ENCODE measurements around the gene SH3BP2. TPM values are rescaled to one million over a fixed set of nuclear protein-coding genes. Genes with fewer than 3 reads are reported as not detected.
A peak's percentile ranks its signal among the peaks of the same experiment; 100 is the strongest.

Gene SH3BP2
- total and polyA plus RNA-seq, 2 donors = 18.8 to 26.0 TPM

DNA sequence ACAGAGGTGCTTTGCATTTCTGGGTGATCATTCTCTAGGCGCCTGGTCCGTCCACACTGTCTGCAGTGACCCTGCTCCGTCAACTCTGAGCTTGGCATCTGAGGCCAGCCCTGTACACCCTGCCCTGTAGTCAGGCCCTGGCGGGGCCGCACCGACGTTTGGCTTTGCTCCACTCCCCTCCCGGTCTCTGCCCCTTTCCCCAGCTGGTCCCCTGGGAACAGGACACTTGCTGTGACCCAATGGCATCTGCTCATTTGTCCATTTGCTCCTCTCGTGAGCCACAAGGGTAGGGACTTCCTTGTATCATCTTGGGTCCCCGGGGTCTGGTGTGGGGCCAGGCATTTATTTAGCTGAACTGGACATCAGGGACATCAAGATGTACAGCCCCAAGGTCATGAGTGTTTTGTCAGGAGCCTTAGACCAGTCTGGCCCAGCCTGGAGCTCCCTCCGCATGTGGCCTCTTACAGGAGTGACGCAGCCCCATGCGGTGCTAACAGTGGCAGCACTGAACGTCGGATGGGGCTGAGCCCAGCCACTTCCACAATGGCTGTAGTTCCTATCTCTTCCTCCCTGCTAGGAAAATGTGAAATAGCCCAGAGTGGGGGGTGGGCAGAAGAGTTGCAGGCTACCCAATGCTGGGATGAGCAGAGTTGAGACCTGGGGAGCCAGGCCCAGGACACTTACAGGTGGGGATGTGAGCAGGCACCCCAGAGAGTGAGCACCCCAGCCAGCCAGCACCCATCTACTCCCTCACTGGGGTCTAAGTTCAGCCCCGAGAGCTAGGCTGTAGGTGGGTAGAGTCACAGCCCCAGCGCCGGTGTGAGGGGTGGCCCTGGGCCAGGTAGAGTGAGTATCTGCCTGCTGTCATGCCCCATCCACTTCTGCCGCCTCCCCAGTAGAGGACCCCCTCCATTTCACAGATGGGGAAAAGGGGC, 2.0 kb upstream of the SH3BP2 start:
- Histone ChIP-seq H3K27ac (ENCODE audit: low read depth) (no peak overlapping the region), H3K4me1 (ENCODE audit: insufficient read depth) (peaks cover 1% of the 10 kb centered on the region), H3K4me3 (ENCODE audit: low read depth, low read length) (no peak overlapping the region), H3K36me3 (ENCODE audit: insufficient read depth) (no peaks in the 10 kb centered on the region)
- 78% methylated on average over 19 of the region's 19 CpGs for WGBS
- no peak for DNase-seq (ENCODE audit: extremely low spot score)

- no peak for DNase-seq (ENCODE audit: extremely low spot score)
- Histone ChIP-seq H3K36me3 (ENCODE audit: insufficient read depth) (no peaks in the 10 kb centered on the region), H3K4me3 (ENCODE audit: low read depth, low read length) (no peak overlapping the region), H3K4me1 (ENCODE audit: insufficient read depth) (peaks cover 1% of the 10 kb centered on the region), H3K27ac (ENCODE audit: low read depth) (no peak overlapping the region)
- 96% methylated on average over 10 of the region's 10 CpGs for WGBS
These were observed 1.1 kb upstream of the SH3BP2 start for GRCh38 chr4:2791518-2792395.

GRCh38 chr4:2792396-2792710, 532 bp upstream of the SH3BP2 start:
- DNase-seq (ENCODE audit: extremely low spot score) = no peak
- H3K36me3 ChIP-seq (ENCODE audit: insufficient read depth) = no peaks in the 10 kb centered on the region
- H3K4me3 ChIP-seq (ENCODE audit: low read depth, low read length) = no peak overlapping the region
- peaks cover 1% of the 10 kb centered on the region for H3K4me1 ChIP-seq (ENCODE audit: insufficient read depth)
- 80% methylated on average over 8 of the region's 8 CpGs for WGBS
- no peak overlapping the region for H3K27ac ChIP-seq (ENCODE audit: low read depth)

DNA sequence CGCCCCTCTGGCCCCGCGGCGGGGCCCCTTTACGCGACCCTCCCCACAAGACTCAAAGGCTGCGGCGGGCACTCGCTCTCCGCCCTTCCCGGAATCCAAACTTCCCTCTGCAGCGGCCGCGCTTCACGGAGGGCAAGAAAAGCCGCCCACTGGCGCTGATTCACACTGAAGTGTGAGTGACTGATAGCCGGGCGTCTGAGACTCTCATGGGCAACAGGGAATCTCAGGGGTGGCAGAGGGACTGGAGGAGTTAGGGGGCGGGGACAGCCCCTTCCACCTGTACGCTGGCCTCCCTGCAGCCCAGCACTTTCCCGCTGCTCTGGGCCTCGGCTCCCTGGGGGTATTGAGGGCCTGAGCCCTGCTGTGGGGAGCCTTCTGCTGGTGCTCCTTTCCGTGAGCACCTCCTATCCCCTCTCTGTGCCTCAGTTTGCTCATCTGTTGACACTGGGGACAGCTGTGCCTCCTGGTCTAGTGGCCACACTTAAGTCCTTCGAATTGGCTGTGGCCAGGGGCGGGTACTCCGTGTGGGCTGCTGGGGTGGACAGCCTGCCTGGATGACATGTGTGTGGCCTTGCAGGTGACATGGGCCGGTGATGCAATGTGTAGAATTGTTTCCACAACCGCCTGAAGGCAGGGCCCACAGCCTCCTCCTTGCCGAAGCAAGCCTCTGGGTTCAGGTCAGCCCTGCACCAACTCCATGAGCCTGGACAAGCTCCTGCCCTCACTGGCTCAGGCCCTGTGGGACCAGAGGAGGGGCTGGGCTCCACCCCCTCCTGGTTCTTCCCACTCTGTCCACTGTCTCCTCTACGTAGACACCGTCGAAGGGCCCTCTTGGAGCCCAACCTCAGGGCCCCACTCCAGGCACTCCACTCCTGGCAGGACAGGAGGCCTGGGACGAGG, 951 bp downstream of the SH3BP2 start:
- DNase-seq (ENCODE audit: extremely low spot score) = no peak
- Histone ChIP-seq H3K36me3 (ENCODE audit: insufficient read depth) (no peaks in the 10 kb centered on the region), H3K27ac (ENCODE audit: low read depth) (peak overlapping the region; percentile 43), H3K4me1 (ENCODE audit: insufficient read depth) (peaks cover 1% of the 10 kb centered on the region), H3K4me3 (ENCODE audit: low read depth, low read length) (peak overlapping the region; percentile 60)
- WGBS = 24% methylated on average over 34 of the region's 34 CpGs

DNA sequence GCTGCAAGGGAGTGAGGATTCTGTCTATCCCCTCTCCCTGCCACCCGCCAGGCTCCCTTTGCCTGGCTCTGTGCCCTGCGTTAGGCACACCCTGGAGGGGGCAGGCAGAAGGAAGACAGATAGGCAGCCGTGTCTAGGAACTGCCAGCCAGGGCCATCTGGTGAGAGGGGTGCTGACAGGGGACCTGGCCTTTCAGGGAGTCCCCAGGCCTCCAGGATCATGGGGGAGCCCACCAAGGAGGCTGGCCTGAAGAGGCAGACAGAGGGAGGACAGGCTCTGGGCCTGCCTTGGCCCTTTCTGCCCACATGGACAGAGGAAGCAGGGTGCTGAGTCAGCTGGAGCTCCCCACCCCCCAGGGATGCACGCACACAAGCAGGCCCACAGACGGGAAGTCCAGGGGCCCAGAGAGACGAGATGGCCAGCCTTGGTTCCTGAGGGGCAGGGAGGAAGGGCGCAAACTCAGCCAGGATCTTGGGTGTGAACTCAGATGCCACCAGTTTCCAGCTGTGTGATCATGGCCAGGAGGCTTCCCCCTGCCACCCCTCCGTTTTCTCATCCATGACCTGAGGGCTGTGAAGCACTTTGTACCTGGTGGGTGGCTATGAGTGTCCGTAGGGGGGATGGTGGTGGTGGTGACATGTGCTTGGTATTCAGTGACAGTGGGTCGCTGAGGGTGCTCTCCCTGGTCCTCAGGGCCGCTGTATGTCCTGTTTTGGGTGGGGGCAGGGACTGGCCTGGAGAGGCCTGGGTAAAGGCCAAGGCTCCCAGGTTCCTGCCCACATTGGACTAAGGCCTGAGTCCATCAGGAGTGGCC, 1.8 kb downstream of the SH3BP2 start:
- Histone ChIP-seq H3K4me1 (ENCODE audit: insufficient read depth) (peaks cover 1% of the 10 kb centered on the region), H3K36me3 (ENCODE audit: insufficient read depth) (no peaks in the 10 kb centered on the region), H3K4me3 (ENCODE audit: low read depth, low read length) (no peak overlapping the region), H3K27ac (ENCODE audit: low read depth) (peak overlapping the region; percentile 43)
- WGBS = 65% methylated on average over 11 of the region's 11 CpGs
- DNase-seq (ENCODE audit: extremely low spot score) = no peak

- peak overlapping the region; percentile 12 for H3K27ac ChIP-seq (ENCODE audit: low read depth)
- no peak overlapping the region for H3K4me3 ChIP-seq (ENCODE audit: low read depth, low read length)
- WGBS = 86% methylated on average over 17 of the region's 17 CpGs
- H3K36me3 ChIP-seq (ENCODE audit: insufficient read depth) = no peaks in the 10 kb centered on the region
- no peak for DNase-seq (ENCODE audit: extremely low spot score)
- peaks cover 1% of the 10 kb centered on the region for H3K4me1 ChIP-seq (ENCODE audit: insufficient read depth)
These were observed 2.5 kb downstream of the SH3BP2 start for GRCh38 chr4:2795300-2795892.

- peaks cover 1% of the 10 kb centered on the region for H3K4me1 ChIP-seq (ENCODE audit: insufficient read depth)
- no peak for DNase-seq (ENCODE audit: extremely low spot score)
- H3K36me3 ChIP-seq (ENCODE audit: insufficient read depth) = no peaks in the 10 kb centered on the region
- WGBS = 79% methylated on average over 27 of the region's 27 CpGs
- H3K27ac ChIP-seq (ENCODE audit: low read depth) = peak overlapping the region; percentile 85
- H3K4me3 ChIP-seq (ENCODE audit: low read depth, low read length) = no peak overlapping the region
These were observed 3.3 kb downstream of the SH3BP2 start for GRCh38 chr4:2795893-2796848.

GRCh38 chr4:2796849-2797544, 4.1 kb downstream of the SH3BP2 start:
- WGBS = 83% methylated on average over 13 of the region's 13 CpGs
- Histone ChIP-seq H3K4me3 (ENCODE audit: low read depth, low read length) (no peak overlapping the region), H3K27ac (ENCODE audit: low read depth) (peak overlapping the region; percentile 85), H3K36me3 (ENCODE audit: insufficient read depth) (no peaks in the 10 kb centered on the region), H3K4me1 (ENCODE audit: insufficient read depth) (peaks cover 1% of the 10 kb centered on the region)
- no peak for DNase-seq (ENCODE audit: extremely low spot score)

DNA sequence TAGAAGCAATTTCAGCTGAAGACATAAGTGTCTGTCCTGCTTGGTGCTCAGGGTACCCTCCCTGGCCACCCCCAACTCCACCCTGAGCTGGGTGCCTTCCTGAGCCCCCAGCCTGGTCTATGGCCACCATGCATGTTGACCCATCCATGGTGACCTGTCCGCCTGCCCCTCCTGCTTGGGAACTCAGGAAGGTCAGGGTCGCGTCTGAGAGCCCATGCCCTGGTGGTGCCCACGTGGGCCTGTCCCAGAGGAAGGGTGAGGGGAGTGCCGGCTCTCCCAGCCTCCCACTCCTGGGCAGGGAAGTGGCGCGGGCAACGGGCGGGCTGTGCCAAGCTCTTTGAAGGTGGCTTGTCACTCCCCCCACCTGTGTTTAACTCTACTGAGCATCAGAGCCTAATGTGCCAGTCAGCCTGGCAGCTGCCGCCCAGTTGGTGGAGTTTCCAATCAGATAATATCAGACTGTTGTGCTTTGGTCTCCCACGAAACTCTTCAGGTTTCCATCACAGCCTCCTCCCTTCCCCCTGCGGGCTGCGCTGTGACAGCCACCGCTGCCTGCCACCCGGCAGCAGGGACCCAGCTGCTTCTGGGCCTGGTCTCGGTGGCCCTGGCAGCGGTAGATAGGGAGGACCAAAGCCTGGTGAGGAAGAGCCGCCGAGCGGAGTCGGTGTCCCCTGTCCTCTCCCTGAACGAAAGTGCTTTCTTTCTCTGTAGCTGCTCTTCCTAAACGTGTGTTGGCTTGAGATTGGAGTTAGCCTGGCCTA, 4.8 kb downstream of the SH3BP2 start:
- H3K4me1 ChIP-seq (ENCODE audit: insufficient read depth) = peaks cover 1% of the 10 kb centered on the region
- DNase-seq (ENCODE audit: extremely low spot score) = no peak
- no peaks in the 10 kb centered on the region for H3K36me3 ChIP-seq (ENCODE audit: insufficient read depth)
- 71% methylated on average over 23 of the region's 23 CpGs for WGBS
- peak overlapping the region; percentile 85 for H3K27ac ChIP-seq (ENCODE audit: low read depth)
- no peak overlapping the region for H3K4me3 ChIP-seq (ENCODE audit: low read depth, low read length)

DNA sequence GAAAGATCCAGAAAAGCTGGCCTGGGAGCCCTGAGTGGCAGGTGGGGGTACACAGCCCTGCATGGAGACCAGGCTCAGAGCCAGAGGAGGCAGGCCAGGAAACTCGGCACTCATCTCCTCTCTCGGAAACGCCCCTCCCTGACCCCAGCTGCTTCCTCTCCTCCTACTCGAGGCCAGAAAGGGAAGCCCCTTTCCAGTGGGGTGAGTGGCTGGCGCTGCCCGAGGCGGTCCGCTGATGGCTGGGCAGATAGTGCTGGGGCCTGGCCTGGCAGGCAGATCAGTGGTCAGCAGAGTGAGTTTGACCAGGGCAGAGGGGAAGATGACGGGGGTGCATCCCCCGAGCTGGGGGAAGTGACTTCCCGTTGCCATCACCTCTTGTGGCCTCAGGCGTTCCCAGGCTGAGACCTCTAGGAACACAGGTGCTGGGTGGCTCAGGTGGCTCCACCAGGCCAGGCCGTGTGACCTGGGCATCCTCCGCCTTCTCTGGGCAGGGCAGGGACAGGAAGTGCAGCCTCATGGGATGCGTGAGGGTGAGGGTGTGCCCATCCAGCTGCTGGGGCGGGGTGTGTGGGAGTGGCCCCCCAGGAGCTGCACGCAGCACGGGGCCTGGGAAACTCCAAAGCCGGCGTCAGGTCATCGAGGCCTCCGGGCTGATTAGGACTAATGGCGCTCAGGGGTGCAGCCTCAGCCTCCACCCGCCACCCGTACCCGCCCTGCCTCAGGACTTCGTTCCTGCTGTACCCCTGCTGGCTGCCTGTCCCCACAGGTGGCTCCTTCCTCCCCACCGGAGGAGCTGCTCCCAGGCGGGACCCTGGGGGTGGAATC, 5.7 kb downstream of the SH3BP2 start:
- peak overlapping the region; percentile 81 for H3K27ac ChIP-seq (ENCODE audit: low read depth)
- H3K4me3 ChIP-seq (ENCODE audit: low read depth, low read length) = no peak overlapping the region
- peaks cover 1% of the 10 kb centered on the region for H3K4me1 ChIP-seq (ENCODE audit: insufficient read depth)
- no peak for DNase-seq (ENCODE audit: extremely low spot score)
- no peaks in the 10 kb centered on the region for H3K36me3 ChIP-seq (ENCODE audit: insufficient read depth)
- WGBS = 56% methylated on average over 29 of the region's 29 CpGs
